GM18499 (cell line): ENCODE measurements around the gene IL1R2.
"Not testable (repeated sequence)": the region's sequence is repeated elsewhere in the genome, so short reads cannot be mapped to it uniquely, and the experiment has no call there.

Experiments
- ATAC-seq: cut with Tn5 transposase; IDR thresholded peaks from one replicate; pipeline ENCODE4 v1.9.1; 2021; ENCODE audit warnings: moderate number of reproducible peaks; ENCODE audit not compliant: insufficient read depth, unreplicated experiment

Gene IL1R2

GRCh38 chr2:102055346-102055990 is 63.7 kb downstream of the IL1R2 start:
- ATAC-seq = no peak

GRCh38 chr2:102056079-102056581 is 64.4 kb downstream of the IL1R2 start:
- no peak for ATAC-seq

DNA sequence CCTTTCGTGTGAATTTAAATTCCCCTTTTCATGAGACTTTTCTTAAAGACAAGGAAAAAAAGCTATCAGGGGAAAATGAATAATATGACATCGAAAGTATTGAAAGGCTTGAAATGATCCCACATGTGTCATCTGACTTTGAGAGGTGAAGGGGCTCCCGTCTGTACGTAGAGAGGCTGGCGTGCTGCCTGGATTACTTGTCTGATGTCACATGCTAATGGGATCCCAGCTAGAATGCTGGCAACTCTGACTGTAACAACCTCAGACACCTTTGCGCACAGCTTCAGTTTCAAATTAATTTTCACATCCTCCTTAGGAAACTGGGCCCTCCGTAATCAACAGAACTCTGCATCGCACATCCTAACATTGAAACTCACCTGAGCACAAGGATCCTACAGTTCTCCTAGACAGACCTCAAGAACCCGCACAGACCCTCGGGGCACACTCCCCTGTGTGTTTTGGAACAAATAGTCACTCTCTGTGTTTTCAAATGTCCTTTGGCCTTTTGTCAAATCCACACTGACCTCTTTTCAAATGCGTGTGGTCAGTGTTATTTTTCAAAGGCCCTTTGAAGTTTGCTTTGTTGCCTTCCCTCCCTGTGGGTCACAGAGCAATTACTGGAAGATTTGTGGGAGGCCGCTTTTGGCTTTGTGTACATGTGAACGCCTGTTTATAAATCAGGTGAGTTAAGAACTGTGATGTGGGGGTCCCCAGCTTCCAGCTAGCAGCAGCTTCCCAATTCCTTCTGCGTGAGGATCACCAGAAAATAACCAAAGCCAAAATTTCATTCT is 65.9 kb downstream of the IL1R2 start:
- ATAC-seq = no peak

- ATAC-seq = no peak
These were observed 66.6 kb downstream of the IL1R2 start for GRCh38 chr2:102058293-102058833.

DNA sequence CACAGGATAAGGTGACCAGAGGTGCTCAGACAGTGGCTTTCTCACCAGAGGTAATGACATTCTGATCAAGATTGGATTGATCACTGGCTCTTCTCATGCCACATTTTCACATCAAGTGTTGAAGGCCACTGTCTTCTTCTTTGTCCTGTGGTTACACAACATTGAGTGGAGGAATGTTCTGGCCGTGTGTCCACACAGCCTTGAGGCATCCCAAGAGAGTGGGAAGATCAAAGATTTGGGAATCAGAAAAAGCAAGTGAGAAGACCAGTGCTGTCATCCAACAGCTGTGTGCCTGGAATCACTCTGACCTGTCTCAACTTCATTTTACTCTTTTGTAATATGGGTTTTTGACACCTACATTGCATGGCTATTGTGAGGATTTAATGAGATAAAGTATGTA is 67.4 kb downstream of the IL1R2 start:
- ATAC-seq = no peak

DNA sequence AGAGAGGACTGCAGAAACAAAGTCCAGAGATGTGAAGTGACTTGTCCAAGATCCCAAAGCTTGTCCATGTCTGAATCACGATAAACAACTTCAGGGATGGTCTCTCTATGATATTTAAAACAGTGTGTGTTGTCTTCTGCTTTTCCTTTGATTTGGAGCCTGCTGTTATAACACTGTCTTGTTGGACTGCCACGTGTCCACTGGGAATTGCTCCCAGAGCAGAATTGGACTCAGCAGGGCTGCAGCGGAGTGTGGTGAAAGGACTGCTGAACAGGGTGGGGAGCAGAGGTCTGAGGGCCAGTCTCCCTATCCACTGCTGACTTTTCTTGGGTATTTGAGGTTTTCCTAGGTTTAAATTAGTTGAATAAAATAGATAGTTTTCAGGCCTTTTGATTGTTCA is 68.3 kb downstream of the IL1R2 start:
- ATAC-seq = no peak

GRCh38 chr2:102060792-102061191 is 69.0 kb downstream of the IL1R2 start:
- no peak for ATAC-seq

DNA sequence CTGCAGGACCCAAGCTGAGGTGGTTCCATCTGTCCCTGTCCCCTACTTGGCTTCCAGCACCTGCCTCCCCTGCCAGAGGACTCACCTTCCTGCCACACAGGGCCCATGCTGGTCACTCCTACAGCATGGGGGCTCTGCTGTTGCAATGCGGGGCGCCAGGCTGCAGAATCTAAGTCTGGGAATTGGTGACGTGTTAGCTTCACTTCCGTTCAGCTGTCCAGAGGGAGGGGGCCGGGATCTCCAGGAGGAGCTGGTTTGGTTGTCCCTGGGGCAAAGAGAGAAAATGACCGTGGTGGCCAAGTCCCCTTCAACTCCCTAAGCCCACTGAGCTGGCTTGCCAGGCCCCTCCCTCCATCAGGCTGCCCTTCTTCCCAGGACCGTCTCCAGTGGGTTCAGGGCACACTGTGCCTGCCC is 69.5 kb downstream of the IL1R2 start:
- no peak for ATAC-seq

- ATAC-seq = no peak
These were observed 70.4 kb downstream of the IL1R2 start for GRCh38 chr2:102061962-102062795.

- no peak for ATAC-seq
These were observed 71.0 kb downstream of the IL1R2 start for GRCh38 chr2:102062802-102063201.

- ATAC-seq = no peak
These were observed 71.7 kb downstream of the IL1R2 start for GRCh38 chr2:102063487-102063911.

- no peak for ATAC-seq
These were observed 72.3 kb downstream of the IL1R2 start for GRCh38 chr2:102063941-102064678.

DNA sequence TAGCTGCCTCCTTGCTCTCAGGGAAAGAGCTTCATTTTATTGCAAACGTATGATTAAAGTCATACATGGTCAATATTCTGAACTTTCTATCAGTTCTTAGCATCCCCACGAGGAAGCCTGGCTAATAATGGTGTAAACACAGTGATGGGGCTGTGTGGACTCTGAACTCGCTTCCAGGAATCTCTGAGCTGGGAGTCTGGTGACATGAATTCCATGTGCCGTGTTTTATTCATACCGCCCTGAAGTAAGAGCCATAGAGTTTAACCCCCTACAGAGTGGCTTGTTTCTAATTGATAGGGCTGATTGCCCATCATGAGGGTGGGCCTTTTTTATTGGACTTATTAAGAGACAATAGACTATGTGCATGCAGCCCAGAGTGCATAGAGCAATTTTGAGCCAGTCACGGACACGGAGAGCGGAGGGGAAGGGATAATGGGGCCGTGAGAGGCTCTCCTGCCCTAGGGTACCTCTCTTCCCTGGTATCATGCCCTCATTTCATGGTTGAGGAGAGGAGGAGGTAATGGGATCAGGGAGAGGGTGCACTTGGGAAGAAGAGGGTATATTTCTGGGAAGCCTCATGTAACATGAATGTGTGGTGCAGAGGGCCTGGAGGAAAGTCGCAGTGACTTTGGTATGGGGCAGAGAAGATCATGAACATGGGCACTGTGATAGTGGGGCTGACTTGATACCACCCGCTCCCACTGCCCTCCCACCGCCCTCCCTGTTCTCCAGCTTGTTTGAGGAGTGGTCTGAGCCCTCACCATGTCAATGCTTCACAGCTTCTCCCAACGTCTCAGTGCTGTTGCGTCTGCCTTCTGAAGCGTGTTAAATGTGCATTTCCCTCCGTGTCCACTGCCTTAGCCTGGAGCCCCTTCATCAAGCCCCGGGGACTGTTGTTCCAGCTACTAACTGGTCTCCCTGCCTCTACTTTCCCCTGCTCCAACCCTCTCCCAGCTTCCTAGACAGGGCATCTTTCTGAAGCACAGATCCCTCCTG is 73.2 kb downstream of the IL1R2 start:
- ATAC-seq = no peak

GRCh38 chr2:102065675-102066252 is 74.0 kb downstream of the IL1R2 start:
- no peak for ATAC-seq

- ATAC-seq = no peak
These were observed 74.8 kb downstream of the IL1R2 start for GRCh38 chr2:102066554-102066953.

GRCh38 chr2:102068126-102068525 is 76.4 kb downstream of the IL1R2 start:
- not testable (repeated sequence) for ATAC-seq

GRCh38 chr2:102069311-102069974 is 77.7 kb downstream of the IL1R2 start:
- ATAC-seq = no peak
